ENCODE measurements around the gene BACH2. TPM values are rescaled to one million over a fixed set of nuclear protein-coding genes. Genes with fewer than 3 reads are reported as not detected.

Gene BACH2
- total RNA-seq, result 0.89 and 2.0 TPM in 2 replicates

DNA sequence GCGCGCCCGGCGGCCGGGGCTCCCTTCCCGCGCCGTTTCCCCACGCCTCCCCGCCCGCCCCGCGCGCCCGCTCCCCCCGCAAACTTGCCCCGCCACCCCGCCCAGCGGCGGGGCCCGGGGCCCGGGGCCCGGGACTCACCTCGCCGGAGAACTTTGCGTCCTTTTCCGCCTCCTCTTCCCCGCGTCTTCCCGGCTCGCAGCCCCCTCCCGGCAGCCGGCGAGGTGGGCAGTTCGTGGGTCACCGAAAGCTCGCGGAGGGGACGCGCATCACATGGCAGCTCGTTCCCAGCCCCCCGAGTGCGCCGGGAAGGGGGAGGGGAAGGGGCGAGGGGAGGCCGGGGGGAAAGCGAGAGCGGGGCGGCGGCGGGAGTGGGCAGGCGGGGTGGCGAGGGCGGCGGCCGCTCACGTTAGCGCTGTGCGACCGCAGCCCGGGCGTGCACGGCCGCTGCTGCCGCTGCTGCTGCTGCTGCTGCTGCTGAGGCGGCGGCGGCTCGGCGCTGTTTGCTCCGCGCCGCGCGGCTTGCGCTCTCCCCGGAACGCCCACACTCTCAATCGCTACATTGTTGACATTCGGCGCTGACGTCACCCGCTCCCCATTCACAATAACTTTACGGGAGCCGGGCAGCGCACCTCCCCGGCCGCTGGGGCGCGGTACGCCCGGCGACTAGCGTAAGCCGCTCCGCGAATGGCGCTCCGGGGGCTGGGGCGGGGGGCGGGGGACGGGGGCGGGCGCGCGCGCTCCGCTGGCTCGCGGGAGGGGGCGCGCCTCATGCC lies at the start of gene BACH2:
Gene BACH2, minus strand, starts transcription at position 503 of the 774 bp plus-strand sequence. CDS start 287,999 bp downstream, outside the sequence.

DNA sequence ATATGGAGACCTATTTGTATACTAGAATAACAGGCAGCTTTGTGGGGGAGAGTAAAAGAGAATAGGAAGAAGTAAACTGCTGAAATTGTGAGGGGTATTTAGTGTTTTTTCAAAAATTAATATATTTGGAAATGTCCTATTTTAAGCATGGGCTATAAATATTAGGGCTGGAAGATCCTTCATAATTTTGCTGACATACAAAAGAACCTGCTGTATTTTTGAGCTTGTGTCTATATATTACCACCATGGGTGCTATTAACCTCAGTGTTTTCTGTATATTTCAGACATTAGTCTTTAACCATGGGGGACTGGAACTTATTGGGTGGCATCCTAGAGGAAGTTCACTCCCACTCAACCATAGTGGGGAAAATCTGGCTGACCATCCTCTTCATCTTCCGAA lies 402.5 kb downstream of the BACH2 start, which contains the start of gene GJA10:
Gene GJA10, plus strand, starts transcription at position 301 of the 400 bp plus-strand sequence. Its CDS starts 0 bp downstream, at position 301.

